PC-9 (cell line): ENCODE data around the gene SHE.

Source experiments
- CTCF ChIP-seq: fragments of 200-600 bp; sonication (generic); conservative IDR thresholded peaks from 2 replicates; pipeline ENCODE4 v1.6.1; 2017; ENCODE audit warnings: mixed run types, antibody characterized with exemption, mild to moderate bottlenecking, moderate library complexity
- EZH2 ChIP-seq: fragments of 200-600 bp; sonication (generic); IDR thresholded peaks from 2 replicates; pipeline ENCODE4 v1.8.0; 2017; ENCODE audit warnings: antibody characterized with exemption, low read depth

GRCh38 chr1:154519591-154519991, 17.4 kb upstream of the SHE start:
- TF ChIP-seq EZH2 (no peak), CTCF (no peak)
